PFSK-1 (cell line): ENCODE data around the gene DIPK1A.

Experiments used
- FOXP2 ChIP-seq: optimal IDR thresholded peaks from 2 replicates; pipeline ENCODE3; 2011; ENCODE audit warnings: borderline replicate concordance, control low read depth, inconsistent platforms; ENCODE audit not compliant: insufficient read depth; ENCODE audit errors: extremely low read length, extremely low read depth
- POLR2AphosphoS5 ChIP-seq: IDR thresholded peaks from 2 replicates; pipeline ENCODE4 v1.6.1; 2012; ENCODE audit warnings: low read depth, mild to moderate bottlenecking, control low read depth, low read length, moderate library complexity
- REST ChIP-seq, 2 experiments: IDR thresholded peaks; 2 replicates each; pipeline versions ENCODE4 v1.6.1 to v1.8.0; 2011 to 2012; ENCODE audit warnings: low read depth in 2 of 2, low read length in 2 of 2, control low read depth in 1 of 2, inconsistent platforms in 1 of 2, mild to moderate bottlenecking in 1 of 2, moderate library complexity in 1 of 2; ENCODE audit not compliant: insufficient read depth in 1 of 2
- SIN3A ChIP-seq: IDR thresholded peaks from 2 replicates; pipeline ENCODE4 v1.6.1; 2012; ENCODE audit warnings: mild to moderate bottlenecking, low read length, moderate library complexity, borderline replicate concordance; ENCODE audit not compliant: insufficient read depth
- TAF1 ChIP-seq: IDR thresholded peaks from 2 replicates; pipeline ENCODE4 v1.6.1; 2012; ENCODE audit warnings: low read length, control low read depth, borderline replicate concordance; ENCODE audit not compliant: insufficient read depth

The DIPK1A gene

DNA sequence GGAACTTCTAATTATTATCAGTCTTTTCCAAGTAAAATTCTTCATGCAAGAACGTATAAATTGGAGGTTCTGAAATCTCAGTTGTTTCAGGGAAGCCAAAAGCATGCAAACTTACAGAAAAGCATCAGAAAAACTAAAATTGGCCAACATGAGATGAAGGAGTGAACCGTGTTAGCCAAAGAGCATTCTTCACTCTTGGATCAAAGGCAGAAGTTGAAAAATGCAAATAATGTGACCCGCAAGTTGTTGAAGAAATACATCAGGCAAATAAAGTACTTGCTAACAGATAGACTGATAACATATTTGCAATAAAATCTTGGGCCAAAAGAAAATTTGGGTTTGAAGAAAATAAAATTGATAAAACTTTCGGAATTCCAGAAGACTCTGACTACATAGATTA lies 29.6 kb downstream of the DIPK1A start:
- no peak for TF ChIP-seq POLR2AphosphoS5
- TF ChIP-seq TAF1, result no peak

DNA sequence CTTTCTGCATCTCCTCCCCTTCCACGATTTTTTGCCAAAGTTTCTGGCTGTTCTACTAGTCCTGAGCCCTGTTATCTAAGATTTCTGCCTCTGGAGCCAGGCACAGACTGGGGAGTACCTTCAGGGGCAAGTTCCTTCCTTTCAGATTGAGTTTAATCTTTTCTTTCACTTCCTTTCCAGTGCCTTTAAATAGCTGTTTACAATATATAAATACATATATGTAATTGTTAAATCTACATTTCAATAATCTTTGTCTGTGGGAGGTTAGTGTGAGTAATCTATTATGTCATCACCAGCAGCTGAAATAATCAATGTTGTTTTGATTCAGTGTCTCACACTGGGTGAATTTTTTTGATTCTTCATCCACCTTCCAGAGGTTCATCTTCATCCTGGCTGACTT lies 31.8 kb downstream of the DIPK1A start:
- TF ChIP-seq REST (IDR thresholded peaks at IDR 0.05; ENCODE audit: insufficient read depth in 1 of 2, low read depth in 2 of 2, low read length in 2 of 2) (no peak), TAF1 (no peak), POLR2AphosphoS5 (no peak), FOXP2 (no peak), SIN3A (no peak)

DNA sequence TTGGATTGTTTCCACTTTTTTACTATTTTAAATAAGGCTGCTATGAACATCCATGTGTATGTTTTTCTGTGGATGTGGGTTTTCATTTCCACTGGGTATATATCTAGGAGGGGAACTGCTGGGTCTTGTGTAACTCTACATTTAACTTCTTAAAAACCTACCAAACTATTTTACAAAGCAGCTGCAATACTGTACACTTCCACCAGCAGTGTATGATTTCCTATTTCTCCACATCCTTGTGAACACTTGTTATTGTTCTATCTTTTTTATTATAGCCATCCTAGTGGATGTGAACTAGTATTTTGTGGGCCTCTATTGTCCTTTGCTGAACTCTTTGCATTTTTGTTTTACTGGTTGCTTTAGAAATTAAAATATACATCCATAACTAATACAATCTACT lies 33.4 kb downstream of the DIPK1A start:
- TF ChIP-seq POLR2AphosphoS5, result no peak
- no peak for TF ChIP-seq TAF1
- TF ChIP-seq FOXP2, result no peak
- TF ChIP-seq SIN3A, result no peak
- TF ChIP-seq REST (IDR thresholded peaks at IDR 0.05; ENCODE audit: insufficient read depth in 1 of 2, low read depth in 2 of 2, low read length in 2 of 2), result no peak

DNA sequence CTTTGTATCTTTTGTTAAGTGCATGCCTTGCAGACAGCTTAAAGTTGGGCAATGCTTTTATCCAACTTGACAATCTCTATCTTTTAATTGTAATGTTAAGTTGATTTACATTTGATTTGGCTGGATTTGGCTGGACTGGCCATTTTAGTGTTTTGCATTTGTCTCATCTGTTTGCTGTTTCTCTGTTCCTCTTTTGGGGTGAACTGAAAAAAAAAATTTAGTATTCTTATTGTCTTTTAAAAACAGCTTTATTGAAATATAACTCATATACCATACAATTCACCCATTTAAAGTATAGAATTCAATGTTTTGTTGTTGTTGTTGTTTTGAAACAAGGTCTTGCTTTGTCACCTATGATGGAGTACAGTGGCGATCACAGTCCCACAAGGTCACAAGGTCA lies 34.4 kb downstream of the DIPK1A start:
- TF ChIP-seq REST (IDR thresholded peaks at IDR 0.05; ENCODE audit: insufficient read depth in 1 of 2, low read depth in 2 of 2, low read length in 2 of 2) (no peak), POLR2AphosphoS5 (no peak), SIN3A (no peak), FOXP2 (no peak), TAF1 (no peak)

GRCh38 chr1:92924501-92924900 lies 36.8 kb downstream of the DIPK1A start:
- TF ChIP-seq SIN3A, result no peak
- TF ChIP-seq TAF1, result no peak
- no peak for TF ChIP-seq FOXP2
- no peak for TF ChIP-seq POLR2AphosphoS5
- no peak for TF ChIP-seq REST (IDR thresholded peaks at IDR 0.05; ENCODE audit: insufficient read depth in 1 of 2, low read depth in 2 of 2, low read length in 2 of 2)

DNA sequence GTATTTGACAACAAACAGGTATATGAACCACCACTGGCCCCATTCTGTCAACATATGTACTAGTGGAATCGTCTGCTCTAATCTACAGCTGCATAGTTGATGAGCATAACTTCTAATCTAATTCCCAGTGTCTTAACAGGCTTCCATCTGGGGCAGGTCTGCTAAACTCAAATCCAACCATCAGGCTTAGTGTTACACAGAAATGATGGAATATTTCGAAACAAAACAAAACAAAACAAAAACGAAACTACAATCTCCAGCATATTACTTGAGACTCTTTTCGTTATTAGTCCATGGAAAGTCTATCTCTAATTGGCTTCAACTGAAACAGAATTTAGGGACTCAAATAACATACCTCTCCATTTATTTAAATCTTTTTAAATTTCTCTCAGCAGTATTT lies 37.6 kb downstream of the DIPK1A start:
- TF ChIP-seq TAF1 (no peak), REST (IDR thresholded peaks at IDR 0.05; ENCODE audit: insufficient read depth in 1 of 2, low read depth in 2 of 2, low read length in 2 of 2) (no peak), FOXP2 (no peak), POLR2AphosphoS5 (no peak), SIN3A (no peak)
